Stromal cell of bone marrow (primary cell): Measurements from ENCODE around the gene E2F4.

Experiments used
- DNase-seq: peaks from one replicate; pipeline ENCODE4 v3.0.0-alpha.2; 2012; ENCODE audit warnings: low read depth

Gene E2F4, protein sequence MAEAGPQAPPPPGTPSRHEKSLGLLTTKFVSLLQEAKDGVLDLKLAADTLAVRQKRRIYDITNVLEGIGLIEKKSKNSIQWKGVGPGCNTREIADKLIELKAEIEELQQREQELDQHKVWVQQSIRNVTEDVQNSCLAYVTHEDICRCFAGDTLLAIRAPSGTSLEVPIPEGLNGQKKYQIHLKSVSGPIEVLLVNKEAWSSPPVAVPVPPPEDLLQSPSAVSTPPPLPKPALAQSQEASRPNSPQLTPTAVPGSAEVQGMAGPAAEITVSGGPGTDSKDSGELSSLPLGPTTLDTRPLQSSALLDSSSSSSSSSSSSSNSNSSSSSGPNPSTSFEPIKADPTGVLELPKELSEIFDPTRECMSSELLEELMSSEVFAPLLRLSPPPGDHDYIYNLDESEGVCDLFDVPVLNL

DNA sequence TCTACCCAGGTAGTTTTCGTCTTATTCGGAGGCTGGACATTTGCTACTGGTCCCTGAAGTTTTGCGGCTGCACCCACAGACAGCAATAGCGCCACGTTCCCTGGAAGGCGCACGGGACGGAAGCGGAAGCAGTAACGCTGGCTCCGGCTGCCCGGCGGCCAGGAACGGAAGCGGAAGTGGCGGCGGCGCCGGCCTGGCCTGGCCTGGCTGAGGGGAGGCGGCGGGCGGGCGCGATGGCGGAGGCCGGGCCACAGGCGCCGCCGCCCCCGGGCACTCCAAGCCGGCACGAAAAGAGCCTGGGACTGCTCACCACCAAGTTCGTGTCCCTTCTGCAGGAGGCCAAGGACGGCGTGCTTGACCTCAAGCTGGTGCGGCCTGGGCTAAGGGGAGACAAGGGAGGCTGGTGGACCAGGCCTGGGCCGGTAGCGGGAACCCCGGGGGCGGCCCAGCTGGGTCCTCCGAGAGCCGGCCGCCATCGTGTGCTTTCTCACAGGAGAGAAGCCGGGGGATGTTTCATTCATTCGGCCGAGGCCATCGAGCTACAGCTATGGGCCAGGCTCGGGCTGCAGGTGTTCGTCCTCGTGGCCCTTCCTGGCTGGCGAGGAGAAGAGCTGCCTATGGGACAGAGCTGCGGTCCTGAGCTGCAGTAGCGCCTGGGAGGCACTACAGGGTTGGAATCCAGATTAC, at the start of gene E2F4:
Gene E2F4 (plus strand): TSS at position 161 of the 687 bp plus-strand sequence. CDS start 73 bp downstream, at position 234.
- peak; percentile 82 for DNase-seq

DNA sequence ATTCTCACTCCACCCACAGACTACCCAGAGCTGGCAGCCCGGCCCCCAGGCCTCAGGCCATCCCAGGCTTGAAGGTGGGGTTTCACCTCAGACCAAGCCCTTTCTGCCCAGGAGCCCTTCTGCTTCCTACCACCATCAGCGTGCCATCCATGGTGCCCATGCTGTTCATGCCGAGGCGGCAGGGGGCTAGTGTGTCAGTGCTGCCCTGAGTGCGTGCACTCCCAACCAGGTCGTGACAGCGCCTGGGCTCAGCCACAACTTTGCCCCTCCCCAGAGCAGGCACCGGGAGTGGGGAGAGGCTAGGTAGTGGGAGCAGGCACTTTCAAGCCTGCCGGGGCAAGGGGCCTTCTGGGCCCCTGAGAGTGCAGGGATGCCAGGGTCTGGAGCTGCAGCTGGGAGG, 49.6 kb upstream of the E2F4 start:
- no peak for DNase-seq

DNA sequence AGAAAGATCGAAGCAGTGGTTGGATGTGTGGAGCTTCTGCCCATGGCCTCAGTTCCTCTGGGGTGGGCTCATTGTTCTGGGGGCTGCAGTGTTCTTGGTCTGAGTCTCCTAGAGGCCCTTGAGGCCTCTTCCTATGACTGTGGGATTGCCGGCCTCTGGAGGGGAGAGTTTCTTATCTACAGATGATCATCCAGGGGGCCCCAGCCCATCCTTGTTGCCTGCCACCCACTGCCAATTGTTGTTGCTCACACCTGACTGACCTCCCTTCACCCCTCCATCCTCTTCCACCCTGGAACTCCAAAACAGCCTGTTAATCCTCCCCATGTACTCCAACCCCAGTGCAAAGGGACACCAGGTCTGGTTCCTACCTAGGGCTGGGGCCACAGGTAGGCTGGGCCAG, 47.0 kb upstream of the E2F4 start:
- DNase-seq: no peak

DNA sequence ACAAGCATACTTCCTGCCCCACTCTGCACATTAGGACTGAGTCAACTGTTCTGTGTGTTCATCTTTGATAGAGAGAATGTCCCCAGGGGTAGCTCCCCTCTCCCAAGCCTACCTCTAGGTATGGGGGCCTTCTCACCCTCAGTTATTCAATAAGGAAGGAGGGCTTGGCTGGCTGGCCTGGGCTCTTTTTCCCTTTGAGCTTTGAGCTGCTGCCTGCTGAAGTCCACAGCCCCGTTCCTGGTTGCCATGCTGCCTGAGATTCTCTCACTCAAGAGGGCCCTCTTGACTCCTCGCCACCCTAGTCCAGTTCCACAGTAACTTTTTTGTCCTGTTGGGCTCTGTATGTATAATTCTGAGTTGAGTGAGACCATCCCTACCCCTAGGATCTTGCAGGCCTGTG, 46.2 kb upstream of the E2F4 start:
- DNase-seq: no peak

DNA sequence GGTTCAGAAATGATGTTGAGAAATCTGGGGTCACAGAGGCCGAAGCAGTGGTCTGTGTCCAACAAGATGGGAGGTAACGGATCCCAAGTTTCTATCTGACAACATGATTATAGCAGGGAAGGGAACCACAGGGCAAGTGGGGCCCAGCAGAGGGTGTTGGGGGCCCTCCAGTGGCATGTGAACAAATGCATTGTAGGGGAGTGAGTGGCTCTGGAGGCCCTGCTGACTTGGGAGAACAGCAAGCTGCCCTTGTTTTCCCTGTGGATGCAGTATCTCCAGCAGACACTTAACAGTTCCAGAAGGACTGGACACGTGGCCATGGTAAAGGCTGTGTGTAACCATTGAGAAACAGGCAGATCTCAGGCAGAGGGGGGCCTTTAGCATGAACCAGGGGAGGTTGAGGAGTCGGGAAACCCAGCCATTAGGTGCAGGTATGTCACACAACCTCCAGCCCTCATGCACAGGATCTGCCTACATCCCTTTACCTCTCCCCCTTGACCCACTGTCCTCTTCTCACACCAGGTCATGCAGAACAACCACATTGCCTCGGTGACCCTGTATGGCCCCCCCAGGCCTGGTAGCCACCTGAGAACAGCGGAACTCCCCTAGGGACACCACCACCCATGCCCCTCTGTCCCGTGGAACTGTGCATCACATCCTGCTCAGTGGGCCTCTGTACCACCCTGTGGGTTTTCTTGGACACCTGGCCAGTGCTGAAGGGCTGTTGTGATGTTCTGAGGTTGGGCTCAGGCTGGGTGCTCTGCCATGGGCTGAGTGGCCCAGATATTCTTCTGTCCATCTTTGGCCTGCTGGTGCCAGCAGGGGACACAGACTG, 45.2 kb upstream of the E2F4 start:
- DNase-seq: no peak

DNA sequence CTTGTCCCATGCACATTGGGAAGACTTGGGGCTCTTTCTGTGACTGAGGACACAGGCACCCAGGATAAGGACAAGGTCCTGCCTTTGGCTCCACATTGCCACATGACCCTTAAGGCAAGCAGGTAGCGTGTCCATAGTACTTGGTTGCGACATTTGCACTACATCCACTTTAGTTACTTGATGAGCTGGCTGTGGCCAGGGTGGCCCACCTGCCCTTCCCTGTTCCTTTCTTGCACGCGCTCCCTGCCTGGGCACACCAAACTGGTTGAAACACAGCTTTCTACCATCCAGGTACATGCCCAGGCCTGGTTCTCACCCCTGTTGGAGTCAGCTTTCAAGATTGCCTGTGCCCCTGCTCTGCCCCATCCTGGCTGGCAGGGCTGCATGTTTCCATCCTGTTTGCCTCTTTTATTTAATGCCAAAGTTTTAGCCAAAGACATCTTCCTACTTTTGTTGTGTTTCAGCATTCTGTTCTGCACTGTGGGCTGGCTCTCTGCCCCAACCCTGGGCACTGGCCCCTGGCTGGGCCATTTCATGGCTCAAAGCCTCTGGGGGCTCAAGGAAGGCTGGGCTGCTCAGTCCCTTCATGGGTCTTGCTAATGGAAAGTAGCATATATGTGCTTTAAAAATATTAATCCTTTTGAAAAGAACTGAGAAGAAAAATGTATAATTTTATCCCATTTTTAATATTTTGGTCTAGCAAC, 44.4 kb upstream of the E2F4 start:
- no peak for DNase-seq

DNA sequence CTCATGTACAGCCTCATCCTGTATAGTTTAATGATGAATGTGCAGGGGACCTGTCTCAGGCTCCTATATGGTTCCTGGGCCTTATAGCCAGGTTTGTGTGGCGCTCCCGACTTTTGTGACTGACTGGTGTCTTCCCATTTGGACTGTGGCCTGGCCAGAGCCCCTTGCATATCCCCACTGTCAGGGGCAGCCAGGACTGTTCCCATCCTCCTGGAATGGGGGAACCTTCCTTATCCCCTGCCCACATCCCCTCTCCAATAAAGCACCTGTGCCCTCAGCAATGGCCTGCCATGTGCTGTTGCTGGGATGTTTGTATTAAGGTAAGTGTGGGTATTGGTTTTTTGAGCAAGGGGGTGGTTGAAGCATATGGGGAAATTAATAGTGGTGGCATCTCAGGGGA, 43.7 kb upstream of the E2F4 start:
- no peak for DNase-seq

DNA sequence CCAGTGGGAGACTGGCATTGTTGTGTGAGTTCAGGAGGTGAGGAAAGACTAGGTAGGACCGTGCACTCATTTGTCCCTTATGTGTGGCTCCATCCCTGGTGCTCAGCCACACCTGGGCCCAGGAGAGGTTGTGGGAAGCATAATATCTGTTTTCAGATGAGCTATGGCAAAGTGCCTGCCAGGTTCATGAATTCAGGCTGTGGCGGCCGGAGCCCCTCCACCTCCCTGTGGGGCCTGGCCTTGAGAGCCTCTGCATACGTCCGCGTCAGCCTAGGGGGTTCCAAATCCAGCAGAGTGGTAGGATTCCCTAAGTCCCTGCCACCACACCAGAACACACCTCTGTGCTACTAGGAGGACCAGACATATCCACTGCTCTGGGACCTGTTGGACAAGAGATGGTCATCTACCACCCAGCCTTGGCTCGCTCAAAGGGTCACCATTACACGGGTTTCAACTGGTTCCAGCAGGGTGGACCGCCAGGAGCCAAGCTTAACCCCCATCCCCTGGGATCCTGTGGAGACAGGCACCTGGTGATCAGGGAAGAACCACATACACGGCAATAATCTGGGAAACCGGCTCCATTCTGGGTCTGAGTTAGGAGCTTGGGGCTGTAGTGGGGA, 43.2 kb upstream of the E2F4 start:
- no peak for DNase-seq

DNA sequence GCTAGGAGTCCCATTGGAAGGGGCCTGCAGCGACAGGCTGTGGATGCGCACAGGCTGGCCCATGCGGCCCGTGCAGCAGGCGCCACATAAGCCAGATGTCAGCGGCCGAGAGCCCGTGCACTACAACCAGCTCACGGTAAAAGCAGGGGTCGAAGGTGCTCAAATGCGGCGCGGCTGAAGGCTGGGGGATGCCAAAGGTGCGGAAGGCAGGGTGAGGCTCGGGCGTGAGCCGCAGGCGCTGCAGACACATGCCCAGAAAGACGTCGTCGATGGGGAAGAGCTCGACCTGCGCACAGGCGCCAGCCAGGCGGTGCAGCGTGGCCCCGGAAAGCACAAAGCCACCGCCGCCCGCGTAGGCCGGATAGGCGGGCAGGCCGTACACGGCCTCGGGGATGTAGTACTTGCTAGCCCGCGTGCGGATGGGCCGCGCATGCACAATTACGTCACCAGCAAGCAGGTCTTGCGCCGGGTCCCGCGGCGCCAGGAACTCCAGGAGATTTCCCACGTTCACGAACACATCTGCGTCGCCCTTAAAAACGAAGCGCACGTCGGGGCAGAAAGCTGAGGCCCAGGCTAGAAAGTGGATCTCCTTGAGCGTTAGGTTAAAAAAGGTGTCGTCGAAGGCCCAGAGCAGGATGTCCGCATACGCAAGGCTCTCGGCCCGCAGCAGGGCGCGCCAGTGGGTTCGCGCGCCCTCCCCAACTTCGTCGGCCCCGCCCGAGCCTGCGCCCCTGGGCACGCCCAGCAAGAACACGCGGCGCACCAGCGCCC, 42.5 kb upstream of the E2F4 start:
- no peak for DNase-seq

DNA sequence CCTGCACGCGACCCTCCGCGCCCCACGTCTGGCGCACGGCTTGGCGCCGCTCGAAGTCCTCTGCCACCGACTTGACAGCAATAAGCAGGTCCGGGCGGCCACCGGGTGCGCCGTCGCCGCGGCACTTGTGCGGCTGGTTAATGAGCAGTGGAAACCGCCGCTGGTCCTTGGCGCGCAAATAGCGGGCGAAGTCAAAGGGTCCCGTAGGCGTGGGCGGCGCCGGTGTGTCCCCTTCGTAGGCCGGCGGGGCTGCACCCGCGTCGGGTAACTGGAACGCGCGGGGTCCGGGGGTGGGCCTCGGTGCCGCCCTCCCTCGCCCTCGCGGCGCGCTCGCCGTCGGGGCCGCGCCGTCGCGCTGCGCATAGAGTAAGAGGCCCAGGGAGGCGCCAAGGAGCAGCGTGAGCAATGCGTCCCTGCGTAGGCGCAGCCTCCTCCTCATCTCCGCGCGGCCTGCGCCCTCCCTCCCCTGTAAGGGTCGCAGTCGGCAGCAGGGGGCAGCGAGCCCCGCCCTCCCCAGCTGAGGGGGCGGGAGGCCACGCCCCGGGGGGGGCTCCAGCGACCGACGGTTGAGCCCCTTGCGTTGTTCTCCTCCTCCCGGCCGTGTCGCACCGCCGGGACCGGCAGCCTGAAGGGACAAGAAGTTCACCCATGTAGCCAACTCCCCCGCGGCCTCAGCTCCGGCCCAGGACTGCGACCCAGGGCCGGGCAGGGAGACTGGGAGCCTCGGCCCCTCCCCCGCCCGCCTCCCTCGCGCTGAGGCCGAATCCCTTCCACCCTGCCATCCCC, 41.7 kb upstream of the E2F4 start:
- DNase-seq: no peak

DNA sequence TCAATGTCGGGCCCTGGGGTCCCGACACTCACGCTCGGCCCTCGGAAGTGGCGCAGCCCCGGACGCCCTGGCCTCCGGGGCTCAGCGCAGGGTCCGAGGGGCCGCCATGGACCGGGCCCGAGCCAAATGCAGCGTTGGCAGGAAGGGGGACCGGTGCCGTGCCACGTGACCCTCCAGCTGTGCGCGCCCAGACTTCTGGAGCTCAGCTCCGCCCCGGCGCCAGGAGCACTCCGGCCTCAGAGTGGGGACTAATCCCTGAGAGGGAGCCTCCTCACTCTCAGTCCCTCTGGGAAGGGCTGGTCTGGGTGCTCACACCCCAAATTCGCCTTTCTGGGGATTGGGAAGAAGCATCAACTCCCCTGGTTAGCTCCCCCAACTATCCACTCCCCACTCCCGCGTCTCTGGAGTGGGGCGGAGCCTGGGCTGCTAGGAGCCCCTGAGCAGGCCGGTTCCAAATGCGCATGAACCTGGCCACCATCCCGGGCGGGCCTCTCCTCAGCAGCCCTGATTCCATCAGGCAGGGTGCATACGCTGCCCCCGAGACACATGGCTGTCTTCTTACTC, 41.0 kb upstream of the E2F4 start, which contains the start of gene B3GNT9:
Gene B3GNT9 (minus strand): TSS at position 166 of the 564 bp plus-strand sequence. CDS start 513 bp downstream, outside the sequence.
- peak; percentile 59 for DNase-seq

DNA sequence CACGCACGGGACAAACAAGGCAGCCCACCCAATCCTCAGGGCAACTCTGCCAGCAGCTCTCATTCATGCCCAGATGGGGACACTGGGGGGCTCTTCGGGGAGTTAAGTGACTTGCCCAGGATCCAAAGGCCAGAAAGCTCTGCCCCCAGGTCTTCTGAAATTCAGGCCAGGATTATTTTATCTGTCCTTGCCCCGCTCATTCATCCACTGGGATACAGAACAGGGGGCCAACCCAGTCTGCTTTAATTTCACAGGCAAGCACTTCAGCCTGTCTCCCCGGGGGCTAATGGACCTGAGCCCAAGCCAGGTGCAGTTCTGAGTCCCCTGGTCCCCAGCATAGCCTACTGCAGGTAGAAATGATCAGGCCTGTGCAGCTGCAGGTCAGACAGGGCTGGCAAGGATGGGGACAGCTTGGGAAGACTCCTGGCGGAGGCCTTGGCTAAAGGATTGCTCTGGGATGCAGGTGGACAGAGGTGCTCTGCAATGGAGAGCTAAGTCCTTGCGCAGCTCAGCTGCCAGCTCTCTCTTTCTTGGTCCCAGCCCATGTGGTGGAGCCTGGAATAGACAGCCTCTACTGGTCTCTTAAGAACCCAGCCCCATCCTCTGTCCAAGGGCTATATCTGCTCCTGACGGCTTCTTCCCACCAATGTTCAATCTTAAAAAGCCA, 40.4 kb upstream of the E2F4 start:
- DNase-seq: no peak

DNA sequence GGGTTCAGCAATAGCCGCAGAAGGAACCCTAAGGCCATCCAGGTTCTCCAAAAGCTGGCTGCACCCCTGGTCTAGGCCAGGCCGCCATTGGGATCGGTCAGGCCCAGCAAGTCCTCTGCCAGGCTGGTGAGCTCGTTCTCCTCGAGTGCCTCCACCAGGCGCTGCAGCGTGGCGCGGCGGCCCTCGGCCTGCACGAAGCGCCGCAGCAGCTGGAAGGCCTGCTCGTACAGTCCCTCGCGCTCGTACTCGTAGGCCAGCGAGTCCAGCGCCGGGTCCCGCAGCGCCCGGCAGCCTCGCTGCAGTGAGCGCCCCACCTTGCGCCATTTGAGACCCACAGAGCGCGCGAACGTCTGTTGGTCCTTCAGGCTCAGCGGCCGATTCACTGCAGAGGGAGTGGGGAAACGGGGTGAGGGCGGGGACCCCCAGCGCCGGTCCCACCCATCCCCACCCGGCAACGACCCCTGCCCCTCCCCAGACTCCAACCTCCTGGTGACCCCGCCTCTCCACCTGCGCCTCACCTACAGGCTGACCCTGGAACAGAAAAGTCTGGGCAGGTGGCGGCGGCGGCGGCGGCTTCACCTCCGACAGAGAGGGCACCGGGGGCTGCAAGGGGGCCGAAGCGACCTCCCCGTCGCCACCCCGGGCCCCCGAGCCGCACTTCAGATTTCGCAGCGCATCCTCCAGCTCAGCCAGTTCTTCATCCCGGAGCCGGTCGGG, 37.2 kb upstream of the E2F4 start:
- DNase-seq: no peak

DNA sequence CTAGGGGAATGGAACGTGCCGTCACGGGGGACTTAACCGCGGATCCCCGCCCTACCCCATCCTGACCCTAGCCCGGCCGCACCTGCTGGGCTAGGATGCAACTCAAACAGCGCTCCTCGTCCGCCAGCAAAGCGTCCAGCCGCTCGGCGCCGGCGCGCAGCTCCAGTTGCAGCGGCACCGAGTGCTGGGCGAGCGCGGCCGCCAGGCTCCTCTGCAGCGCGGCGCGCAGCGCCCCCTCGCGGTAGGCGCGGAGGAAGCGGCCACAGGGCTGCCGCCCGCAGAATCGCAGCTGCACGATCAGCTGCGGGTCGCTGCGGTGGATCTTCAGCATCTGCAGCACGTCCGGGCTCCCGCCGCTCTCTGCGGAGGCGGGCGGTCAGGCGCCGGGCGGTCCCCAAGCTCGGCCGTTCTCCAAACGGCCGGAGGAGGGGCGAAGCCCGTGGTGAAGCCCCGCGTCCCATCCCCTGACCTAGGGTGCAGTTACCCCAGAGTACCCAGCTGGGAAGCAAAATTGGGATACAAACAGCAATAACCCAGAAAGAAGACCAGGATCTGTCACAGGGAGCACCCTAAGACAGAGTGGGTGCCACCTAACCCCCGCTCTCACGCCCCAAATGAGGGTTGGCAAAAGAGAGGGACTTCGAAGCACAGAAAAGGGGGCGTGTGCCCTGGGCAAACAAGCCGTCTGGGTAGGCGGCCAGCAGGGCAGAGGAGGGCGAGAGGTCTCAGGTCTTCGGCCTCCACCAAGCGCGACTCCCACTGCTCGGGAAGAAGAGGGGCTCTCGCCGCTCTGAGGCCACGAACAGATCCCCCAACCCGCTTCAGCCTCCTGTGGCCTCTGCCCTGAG, 36.4 kb upstream of the E2F4 start:
- no peak for DNase-seq

DNA sequence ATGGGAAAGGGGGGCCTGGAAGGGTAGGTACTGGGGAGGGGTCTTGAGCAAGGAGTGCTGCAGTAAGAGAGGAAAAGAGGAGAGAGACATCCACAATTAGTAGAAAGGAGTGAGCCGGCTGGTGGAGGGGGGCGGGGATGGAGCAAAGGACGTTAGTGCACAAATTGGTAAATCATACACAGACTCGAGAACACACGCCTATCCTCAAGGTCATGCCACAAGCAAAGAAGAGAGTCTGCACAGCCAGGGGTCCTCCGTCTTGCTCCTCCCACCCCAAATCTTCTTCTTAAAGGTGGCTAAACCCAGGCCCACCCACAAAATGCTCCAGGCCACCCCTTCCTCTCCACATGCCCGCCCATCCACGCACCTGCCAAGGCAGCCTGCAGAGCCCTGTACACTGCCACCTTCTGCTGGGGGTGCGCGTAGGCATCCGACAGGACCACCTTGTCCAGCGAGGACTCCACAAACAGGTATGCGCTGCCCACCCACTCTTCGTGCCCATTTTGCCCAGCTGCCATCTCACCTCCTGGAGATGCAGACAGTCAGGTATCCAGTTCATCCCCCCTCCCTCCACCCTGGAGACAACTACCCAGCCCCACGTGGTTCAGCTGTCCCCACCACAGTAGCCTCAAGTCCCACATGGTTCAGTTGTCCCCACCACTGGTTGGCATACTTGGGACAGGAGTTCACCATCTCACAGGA, 35.7 kb upstream of the E2F4 start:
- no peak for DNase-seq

DNA sequence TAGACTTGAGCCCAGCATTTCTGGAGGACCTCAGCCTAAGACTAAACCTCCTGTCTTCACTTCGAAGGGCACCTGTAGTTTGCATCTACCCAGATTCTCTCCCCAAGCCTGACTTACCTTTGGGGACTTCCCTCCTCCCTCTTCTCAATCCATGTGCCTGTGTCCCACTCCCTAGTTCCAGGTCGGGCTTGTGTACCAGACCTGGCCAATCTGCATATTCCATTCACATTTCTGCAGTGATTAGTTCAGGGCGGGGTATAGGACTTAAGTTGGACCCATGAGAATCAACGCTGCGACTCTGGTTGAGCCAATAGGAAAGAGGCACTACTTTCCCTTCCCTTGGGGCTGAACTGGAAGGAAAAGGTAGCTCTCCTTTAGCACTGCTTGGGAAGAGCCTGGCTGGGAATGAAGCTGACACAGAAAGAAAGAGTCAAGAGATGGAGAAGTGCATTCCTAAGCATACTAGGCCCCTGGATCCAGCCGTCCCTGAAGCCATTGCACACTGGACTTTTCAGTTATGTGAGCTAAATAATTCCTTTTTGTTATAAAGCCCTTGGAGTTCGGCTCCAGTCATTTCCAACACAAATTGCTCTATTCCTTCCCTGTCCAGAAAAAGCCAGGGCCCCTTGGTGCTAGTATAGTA, 34.7 kb upstream of the E2F4 start:
- no peak for DNase-seq
